Amniotic stem cell (primary cell): ENCODE results near the gene LEFTY2.
"Not testable (repeated sequence)": the region's sequence is repeated elsewhere in the genome, so short reads cannot be mapped to it uniquely, and the experiment has no call there.

ENCODE experiments used
- DNase-seq: peaks from one replicate; lab custom pipeline; 2025; lab: John Stamatoyannopoulos, UW

LEFTY2 gene

DNA sequence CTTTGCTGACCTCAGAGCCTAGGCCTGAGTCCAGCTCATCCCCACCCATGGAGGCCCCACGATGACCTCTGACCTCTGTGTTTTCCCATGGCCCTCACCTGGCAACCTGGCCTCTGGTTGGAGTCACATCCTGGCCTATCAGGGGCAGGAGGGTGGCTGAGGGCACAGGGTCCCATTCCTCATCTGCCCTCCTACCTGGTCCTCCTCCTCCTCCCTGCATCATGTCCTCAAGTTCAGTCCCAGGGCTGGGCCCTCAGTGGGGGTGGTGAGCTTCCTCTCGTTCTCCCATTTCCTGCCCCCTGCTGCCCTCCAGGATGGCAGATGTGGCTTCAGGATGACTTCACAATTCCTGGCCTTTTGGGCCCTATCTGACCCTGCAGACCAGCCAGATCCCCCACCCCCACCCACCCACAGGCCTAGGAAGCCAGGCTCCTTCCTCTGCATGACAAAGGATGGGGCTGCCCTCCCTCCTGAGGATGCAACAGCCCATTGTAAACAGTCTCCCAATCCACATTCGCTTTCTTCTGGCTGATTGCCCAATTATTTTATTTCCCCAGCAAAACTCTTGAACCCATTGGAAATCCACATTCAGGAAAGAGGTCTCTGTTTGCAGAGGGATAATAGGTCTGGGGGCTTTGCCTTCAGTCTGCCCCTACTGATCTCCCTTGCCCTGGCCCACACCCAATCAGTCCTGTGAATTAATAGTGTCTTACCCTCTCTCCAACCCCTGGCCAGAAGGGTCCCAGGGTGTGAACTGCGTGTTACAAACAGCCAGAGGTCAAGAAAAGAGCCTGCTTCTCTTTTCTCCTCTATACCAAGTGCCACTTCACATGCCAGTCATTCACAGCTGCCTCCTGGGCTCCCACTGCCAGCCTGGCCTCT lies 41.7 kb downstream of the LEFTY2 start:
- no peak for DNase-seq

DNA sequence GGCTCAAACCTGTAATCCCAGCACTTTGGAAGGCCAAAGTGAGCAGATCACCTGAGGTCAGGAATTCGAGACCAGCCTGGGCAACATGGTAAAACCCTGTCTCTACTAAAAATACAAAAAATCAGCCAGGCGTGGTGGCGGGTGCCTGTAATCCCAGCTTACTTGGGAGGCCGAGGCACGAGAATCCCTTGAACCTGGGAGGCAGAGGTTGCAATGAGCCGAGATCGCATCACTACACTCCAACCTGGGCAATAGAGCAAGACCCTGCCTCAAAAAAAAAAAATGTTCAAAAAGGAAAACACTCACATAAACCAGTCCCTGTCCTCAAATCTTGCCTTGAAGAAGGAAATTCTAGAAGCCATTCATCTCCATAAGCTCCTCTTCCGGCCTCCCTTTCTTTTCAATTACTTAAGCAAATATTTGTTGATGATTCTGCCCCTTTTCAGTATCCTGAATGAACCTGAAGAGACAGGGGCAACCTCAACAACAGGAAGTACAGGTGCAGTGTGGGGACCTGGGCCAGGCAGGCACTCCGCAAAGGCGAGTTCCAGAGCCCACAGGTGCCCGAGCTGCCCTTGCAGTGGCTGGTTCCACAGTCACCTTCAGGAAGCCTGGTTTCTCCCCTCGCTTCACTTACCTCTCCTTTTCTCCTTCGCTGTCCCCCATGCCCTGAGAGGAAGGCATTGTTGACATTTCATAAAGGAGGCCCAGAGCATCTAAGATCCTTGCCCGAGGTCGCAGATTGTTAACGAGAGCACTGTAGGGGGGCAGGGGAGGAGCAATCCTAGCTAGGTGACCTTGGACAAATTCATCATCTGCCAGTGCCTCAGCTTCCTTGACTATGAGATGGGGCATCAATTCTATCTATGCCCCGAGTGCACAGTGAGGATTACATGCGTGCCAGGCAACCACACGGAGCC lies 43.2 kb downstream of the LEFTY2 start:
- no peak for DNase-seq

GRCh38 chr1:225896937-225897549 lies 44.0 kb downstream of the LEFTY2 start:
- no peak for DNase-seq

DNA sequence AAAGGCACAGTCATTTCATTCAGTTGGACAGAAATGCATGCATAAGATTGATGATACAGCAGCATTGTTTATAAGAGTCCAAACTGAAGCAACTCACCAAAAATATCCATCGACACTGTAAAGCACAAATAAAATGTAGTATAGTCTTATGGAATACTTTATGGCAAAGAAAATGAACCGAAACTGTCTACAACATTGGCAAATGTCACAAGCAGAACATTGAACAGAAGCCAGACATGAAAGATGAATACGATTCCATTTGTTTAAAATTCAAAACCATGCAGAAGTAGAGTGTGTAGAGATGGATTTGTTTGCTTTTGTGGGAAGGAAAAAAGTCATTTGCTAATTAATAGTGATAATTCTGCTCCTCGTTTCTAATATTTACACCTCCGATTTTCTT lies 44.5 kb downstream of the LEFTY2 start:
- DNase-seq = no peak

DNA sequence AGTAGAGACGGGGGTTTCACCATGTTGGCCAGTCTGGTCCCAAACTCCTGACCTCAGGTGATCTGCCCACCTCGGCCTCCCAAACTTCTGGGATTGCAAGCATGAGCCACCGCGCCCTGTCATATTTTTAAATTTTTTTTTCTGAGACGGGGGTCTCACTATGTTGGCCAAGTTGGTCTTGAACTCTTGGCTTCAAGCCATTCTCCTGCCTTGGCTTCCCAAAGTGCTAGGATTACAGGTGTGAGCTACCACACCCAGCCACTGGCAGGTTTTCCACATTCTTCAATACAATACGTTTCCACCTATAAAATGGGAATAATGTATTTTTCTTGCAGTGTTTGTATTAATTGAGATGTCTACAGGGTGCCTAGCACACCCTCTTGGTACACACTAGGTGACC lies 48.7 kb downstream of the LEFTY2 start:
- no peak for DNase-seq

GRCh38 chr1:225891229-225891972 lies 49.6 kb downstream of the LEFTY2 start:
- no peak for DNase-seq

DNA sequence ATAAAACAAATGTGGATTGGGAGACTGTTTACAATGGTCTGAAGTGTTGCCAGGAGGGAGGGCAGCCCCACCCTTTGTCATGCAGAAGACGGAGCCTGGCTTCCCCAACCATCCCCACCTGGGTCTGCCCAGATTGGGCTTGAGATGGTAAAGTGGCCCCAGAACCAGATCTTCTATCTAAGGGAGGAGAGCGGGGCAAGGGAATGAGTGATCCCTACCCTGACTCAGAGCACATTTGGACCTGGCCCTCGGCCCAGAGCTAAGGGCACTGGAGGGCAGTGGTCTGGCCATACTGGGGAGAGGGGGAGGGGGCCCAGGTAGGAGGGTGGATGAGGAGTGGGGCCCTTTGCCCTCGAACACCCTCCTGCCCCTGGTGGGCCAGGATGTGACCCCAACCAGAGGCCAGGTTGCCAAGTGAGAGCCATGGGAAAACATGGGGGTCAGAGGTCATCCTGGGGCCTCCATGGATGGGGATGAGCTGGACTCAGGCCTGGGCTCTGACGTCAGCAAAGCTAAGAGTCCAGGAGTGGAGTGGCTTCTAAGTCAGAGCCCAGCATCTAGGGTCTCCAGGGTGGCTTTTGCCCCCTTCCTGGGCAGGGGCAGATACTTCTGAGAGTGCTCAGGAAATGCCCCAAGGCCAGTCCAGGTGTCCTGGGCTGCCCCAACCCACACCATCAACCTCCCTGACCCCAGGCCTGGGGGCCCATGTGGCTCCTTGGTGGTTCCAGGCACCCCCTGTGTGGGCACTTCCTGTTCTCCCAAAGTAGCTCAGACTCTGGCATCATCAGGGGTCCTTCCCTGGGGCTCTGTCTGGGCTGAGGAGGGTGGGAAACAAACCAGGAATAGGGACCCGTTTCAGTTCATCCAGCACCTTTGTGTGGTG lies 50.4 kb downstream of the LEFTY2 start:
- no peak for DNase-seq

GRCh38 chr1:225889743-225890142 lies 51.3 kb downstream of the LEFTY2 start:
- DNase-seq = no peak

DNA sequence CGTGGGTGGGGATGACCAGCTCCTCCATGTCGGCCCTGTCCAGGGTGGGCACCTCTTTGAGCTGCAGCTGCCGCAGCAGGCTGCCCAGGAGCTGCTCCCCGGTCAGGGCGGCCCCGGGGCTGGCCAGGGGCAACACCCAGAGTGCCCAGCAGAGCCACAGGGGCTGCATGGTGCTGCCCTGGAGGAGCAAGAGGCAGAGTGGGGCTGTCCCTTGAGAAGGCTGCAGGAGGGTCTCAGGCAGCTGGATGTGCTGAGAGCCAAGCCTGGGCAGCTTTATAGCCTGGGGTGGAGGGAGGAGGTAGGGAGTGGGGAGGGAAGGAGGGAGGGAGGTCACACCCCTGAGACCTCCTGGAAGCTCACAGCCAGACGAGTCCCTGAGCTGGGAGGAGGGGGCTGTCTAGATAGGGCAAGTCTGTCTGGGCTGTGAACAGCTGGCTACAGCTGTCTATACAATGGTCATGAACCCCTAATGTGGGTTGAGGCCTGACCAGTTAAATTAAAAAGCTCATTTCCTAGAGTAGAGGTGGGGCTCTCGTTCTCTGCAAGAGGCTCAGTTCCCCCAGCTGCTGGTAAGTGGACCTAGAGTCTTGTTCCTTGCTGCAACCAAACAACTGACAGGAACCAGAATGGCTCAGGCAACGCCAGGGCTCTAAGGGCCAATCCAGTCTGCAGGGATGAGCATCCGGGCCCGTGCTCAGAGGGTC lies 52.0 kb downstream of the LEFTY2 start, which contains the start of gene LEFTY1:
LEFTY1 (minus strand) TSS at position 249 of the 704 bp plus-strand sequence; CDS start at position 169, 80 bp downstream.
- no peak for DNase-seq

DNA sequence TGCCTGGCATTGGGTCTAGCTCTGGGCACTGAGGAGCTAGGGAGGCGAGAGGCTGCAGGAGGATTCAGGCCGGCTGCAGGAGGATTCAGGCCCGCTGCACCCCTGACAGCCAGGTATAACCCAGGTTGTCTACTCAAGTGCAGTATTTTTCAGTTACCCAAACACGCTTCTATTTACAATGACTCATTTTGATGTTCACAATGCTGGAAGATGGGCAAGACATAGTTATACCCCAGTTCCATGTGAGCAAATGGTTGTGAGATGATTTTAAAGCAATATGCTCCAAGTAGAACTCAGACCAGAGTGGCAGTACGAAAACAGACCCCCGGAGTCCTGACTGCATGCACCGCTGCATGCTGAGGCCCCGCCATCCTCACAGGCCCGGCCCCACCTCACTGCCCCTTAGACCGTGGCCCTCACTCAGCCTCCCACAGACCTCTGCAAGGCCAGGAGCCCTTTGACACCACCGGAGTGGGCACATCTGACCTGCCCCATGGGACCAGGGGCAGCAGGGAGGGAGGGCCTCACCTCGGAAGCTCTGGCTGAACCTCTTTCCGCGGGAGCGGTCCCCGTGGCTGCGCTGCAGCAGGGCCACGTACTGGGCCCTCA lies 52.6 kb downstream of the LEFTY2 start:
- DNase-seq = no peak

DNA sequence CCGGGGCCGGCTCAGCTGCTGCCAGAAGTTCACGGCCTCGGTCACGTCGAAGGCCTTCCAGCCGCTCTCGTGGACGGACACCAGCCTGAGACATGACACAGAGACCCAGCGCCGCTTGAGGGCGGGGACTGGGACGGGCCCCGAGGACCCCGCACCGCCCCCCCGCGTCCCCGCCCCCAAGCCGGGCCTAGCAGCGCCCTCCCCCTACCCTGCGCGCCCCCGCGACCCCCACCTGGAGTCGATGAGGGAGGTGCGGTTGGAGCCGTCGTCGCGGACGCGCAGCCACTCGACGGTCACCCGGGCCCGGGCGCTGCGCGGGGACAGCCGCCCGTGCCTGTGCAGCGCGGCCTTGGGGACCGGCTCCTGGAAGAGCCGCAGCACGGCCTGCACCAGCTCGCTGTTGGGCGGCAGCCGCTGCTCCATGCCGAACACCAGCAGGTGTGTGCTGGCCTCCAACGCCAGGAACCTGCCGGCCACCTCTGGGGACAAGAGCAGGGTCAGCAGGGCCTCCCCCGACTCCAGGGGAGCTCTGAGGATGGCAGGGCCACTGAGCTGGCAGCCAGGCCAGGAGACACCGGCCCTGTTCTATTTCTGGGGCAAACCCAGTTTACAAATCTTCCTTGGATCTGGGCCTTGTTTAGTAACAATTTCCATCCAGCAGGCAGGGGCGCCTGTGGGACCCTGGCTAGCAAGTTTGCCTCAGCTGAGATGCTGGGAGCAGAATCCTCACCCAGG lies 53.3 kb downstream of the LEFTY2 start:
- DNase-seq = not testable (repeated sequence)

DNA sequence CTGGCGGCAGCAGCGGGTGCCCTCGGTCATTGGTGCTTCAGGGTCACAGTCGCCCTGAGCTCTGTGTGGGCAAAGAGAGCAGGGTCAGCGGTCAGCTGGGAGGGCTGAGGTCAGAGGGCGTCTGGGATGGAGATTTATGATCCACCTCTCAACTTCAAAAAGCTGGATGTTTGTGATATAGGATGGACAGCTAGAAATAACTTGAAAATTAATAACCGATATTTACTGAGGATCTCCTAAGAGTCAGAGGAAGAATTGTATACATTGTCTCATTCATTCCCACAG lies 54.0 kb downstream of the LEFTY2 start:
- DNase-seq = no peak
